ENCODE results near the gene ATP6V1G1. TPM values are rescaled to one million over a fixed set of nuclear protein-coding genes. Genes with fewer than 3 reads are reported as not detected.
"Not testable (repeated sequence)": the region's sequence is repeated elsewhere in the genome, so short reads cannot be mapped to it uniquely, and the experiment has no call there.

ATP6V1G1 gene
- total and polyA plus RNA-seq, 2 experiments from 2014 or later, result 127 to 222 TPM

DNA sequence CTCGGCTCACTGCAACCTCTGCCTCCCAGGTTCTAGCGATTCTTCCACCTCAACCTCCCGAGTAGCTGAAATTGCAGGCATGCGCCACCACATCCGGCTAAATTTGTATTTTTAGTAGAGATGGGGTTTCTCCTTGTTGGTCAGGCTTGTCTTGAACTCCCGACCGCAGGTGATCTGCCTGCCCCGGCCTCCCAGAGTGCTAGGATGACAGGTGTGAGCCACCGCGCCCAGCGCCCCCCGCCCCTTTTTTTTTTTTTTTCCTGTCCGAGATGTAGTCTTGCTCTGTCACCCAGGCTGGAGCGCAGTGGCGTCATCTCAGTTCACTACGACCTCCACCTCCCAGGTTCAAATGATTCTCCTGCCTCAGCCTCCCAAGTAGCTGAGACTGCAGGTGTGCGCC lies 6.6 kb downstream of the ATP6V1G1 start:
- Histone ChIP-seq H3K79me2 (ENCODE audit: insufficient read depth) (peaks cover 88% of the 10 kb centered on the region), H3K9me3 (ENCODE audit: low read depth) (no peaks in the 10 kb centered on the region), H3F3A (ENCODE audit: insufficient read depth) (peaks cover 19% of the 10 kb centered on the region; the same call in 1 of the 2 replicates), H3K4me1 (ENCODE audit: insufficient read depth) (peaks cover 22% of the 10 kb centered on the region), H3K27me3 (replicated peaks; ENCODE audit: insufficient read depth) (no peaks in the 10 kb centered on the region), H4K20me1 (ENCODE audit: insufficient read depth) (peaks cover 17% of the 10 kb centered on the region), H3K9me2 (ENCODE audit: insufficient read depth) (no peaks in the 10 kb centered on the region), H3K9ac (no peak overlapping the region), H3K4me2 (ENCODE audit: unreplicated experiment) (no peak overlapping the region), H3K27ac (no peak overlapping the region), H3K4me3 (no peak overlapping the region), H2AFZ (no peak overlapping the region), H3K36me3 (ENCODE audit: low read depth) (peaks cover 44% of the 10 kb centered on the region)
- in situ Hi-C loops (cut with MboI), result no loop called here
- DNase-seq, result no peak
- TF ChIP-seq EZH2phosphoT487 (IDR thresholded peaks at IDR 0.05; ENCODE audit: insufficient read depth, low read depth) (no peak), EZH2 (IDR thresholded peaks at IDR 0.05; ENCODE audit: insufficient read depth, poor library complexity, severe bottlenecking) (no peak)
- 89 to 96% methylated on average over 13 to 17 of the region's 17 CpGs for WGBS, 2 experiments (ENCODE audit: low coverage in 1 of 2, low lambda C conversion rate in 2 of 2, missing lambda C conversion rate in 2 of 2)

DNA sequence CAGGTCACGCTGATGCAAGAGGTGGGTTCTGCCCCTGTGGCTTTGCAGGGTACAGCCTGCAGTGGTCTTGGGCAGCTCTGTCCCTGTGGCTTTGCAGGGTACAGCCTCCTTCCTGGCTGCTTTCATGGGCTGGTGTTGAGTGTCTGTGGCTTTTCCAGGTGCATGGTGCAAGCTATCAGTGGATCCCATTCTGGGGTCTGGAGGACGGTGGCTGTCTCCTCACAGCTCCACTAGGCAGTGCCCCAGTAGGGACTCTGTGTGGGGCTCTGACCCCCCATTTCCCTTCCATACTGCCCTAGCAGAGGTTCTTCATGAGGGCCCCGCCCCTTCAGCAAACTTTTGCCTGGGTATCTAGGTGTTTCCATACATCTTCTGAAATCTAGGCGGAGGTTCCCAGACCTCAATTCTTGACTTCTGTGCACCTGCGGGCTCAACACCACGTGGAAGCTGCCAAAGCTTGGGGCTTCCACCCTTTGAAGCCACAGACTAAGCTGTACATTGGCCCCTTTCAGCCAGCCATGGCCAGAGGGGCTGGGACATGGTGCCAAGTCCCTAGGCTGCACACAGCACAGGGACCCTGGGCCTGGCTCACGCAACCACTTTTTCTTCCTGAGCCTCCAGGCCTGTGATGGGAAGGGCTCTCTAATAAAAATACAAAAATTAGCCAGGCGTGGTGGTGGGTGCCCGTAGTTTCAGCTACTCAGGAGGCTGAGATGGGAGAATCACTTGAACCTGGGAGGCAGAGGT lies 13.1 kb downstream of the ATP6V1G1 start:
- peaks cover 27% of the 10 kb centered on the region for H3F3A ChIP-seq (ENCODE audit: insufficient read depth)
- H3K4me3 ChIP-seq; in situ Hi-C loops (cut with MboI); H3K4me1 ChIP-seq (ENCODE audit: insufficient read depth); H3K9ac ChIP-seq; DNase-seq; H3K4me2 ChIP-seq (ENCODE audit: unreplicated experiment); H2AFZ ChIP-seq; H3K27me3 ChIP-seq (replicated peaks; ENCODE audit: insufficient read depth); H3K27ac ChIP-seq; H3K9me2 ChIP-seq (ENCODE audit: insufficient read depth); H4K20me1 ChIP-seq (ENCODE audit: insufficient read depth); H3K9me3 ChIP-seq (ENCODE audit: low read depth): not testable (repeated sequence)
- peaks cover 52% of the 10 kb centered on the region for H3K36me3 ChIP-seq (ENCODE audit: low read depth)
- H3K79me2 ChIP-seq (ENCODE audit: insufficient read depth), result peaks cover 22% of the 10 kb centered on the region
- 90 to 95% methylated on average over 9 of the region's 9 CpGs for WGBS, 2 experiments (ENCODE audit: low coverage in 1 of 2, low lambda C conversion rate in 2 of 2, missing lambda C conversion rate in 2 of 2)

DNA sequence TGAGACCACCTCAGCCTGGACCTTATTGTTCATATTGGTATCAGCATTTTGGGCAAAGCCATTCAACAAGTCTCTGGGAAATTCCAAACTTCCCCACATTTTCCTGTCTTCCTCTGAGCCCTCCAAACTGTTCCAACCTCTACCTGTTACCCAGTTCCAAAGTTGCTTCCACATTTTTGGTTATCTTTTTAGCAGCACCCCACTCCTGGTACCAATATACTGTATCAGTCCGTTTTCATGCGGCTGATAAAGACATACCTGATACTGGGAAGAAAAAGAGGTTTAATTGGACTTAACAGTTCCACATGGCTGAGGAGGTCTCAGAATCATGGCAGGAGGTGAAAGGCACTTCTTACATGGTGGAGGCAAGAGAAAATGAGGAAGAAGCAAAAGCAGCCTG lies 14.2 kb downstream of the ATP6V1G1 start:
- H2AFZ ChIP-seq; DNase-seq; H3K4me3 ChIP-seq; H3K27ac ChIP-seq; H3K4me1 ChIP-seq (ENCODE audit: insufficient read depth); H3K4me2 ChIP-seq (ENCODE audit: unreplicated experiment); H3K9ac ChIP-seq; H3K9me2 ChIP-seq (ENCODE audit: insufficient read depth); in situ Hi-C loops (cut with MboI); H4K20me1 ChIP-seq (ENCODE audit: insufficient read depth); H3K27me3 ChIP-seq (replicated peaks; ENCODE audit: insufficient read depth); H3K9me3 ChIP-seq (ENCODE audit: low read depth): not testable (repeated sequence)
- Histone ChIP-seq H3K79me2 (ENCODE audit: insufficient read depth) (peaks cover 11% of the 10 kb centered on the region), H3K36me3 (ENCODE audit: low read depth) (peaks cover 42% of the 10 kb centered on the region), H3F3A (ENCODE audit: insufficient read depth) (peaks cover 38% of the 10 kb centered on the region)
- WGBS, 2 experiments (ENCODE audit: low coverage in 1 of 2, low lambda C conversion rate in 2 of 2, missing lambda C conversion rate in 2 of 2), result 84 to 86% methylated on average over 2 of the region's 2 CpGs

DNA sequence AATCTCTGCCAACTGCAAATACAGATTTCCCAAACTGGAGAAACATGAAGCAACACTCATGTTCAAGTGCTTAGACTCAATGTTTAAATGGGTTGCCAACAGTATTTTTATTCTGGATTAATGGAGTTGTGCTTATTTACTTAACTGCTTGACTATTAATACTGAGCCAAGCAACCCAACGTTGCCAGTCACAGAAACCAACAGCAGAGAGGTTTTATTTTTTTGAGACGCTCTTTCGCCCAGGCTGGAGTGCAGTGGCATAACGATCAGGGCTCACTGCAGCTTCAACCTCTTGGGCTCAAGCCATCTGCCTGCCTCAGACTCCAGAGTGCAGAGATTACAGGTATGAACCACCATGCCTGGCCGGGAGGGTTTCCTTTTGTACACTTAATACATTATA lies 15.1 kb downstream of the ATP6V1G1 start:
- H3K9me2 ChIP-seq (ENCODE audit: insufficient read depth), result no peaks in the 10 kb centered on the region
- TF ChIP-seq EZH2phosphoT487 (IDR thresholded peaks at IDR 0.05; ENCODE audit: insufficient read depth, low read depth) (no peak), EZH2 (IDR thresholded peaks at IDR 0.05; ENCODE audit: insufficient read depth, poor library complexity, severe bottlenecking) (no peak)
- in situ Hi-C loops (cut with MboI), result no loop called here

DNA sequence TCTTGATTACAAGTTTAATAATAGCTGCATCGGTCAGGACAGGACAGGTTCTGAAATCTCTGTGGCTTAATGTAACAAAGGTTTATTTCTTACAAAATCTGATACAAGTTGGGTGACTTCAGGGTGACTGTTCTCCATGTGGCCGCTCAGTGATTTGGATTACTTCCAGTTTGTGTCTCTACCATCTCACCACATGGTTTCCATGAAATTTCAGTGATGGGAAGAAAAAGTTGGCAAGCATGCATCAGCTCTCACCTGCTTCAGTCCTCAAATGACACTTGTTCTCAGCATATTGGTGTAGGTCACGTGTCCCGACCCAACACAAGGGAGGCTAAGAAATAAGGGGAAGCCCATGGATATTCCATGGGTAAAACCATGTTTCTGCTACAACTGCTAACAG lies 15.7 kb downstream of the ATP6V1G1 start:
- H3K4me3 ChIP-seq, result no peak overlapping the region
- H3F3A ChIP-seq (ENCODE audit: insufficient read depth), result peaks cover 47% of the 10 kb centered on the region
- H3K9me3 ChIP-seq (ENCODE audit: low read depth), result no peaks in the 10 kb centered on the region
- H3K79me2 ChIP-seq (ENCODE audit: insufficient read depth), result no peaks in the 10 kb centered on the region; the same call in 1 of the 2 replicates
- no peaks in the 10 kb centered on the region for H3K9me2 ChIP-seq (ENCODE audit: insufficient read depth)
- peaks cover 15% of the 10 kb centered on the region for H3K4me1 ChIP-seq (ENCODE audit: insufficient read depth)
- no peak overlapping the region for H2AFZ ChIP-seq
- 42 to 53% methylated on average over 4 of the region's 4 CpGs for WGBS, 2 experiments (ENCODE audit: low coverage in 1 of 2, low lambda C conversion rate in 2 of 2, missing lambda C conversion rate in 2 of 2)
- H4K20me1 ChIP-seq (ENCODE audit: insufficient read depth), result no peaks in the 10 kb centered on the region
- peak; percentile 22 for DNase-seq
- no peak overlapping the region for H3K4me2 ChIP-seq (ENCODE audit: unreplicated experiment)
- H3K27me3 ChIP-seq (replicated peaks; ENCODE audit: insufficient read depth), result no peaks in the 10 kb centered on the region
- H3K36me3 ChIP-seq (ENCODE audit: low read depth), result peaks cover 31% of the 10 kb centered on the region
- in situ Hi-C loops (cut with MboI), result no loop called here
- H3K9ac ChIP-seq, result no peak overlapping the region
- TF ChIP-seq EZH2 (IDR thresholded peaks at IDR 0.05; ENCODE audit: insufficient read depth, poor library complexity, severe bottlenecking), result no peak
- TF ChIP-seq EZH2phosphoT487 (IDR thresholded peaks at IDR 0.05; ENCODE audit: insufficient read depth, low read depth), result no peak
- H3K27ac ChIP-seq, result no peak overlapping the region

More for the DNA sequence above, 15.1 kb downstream of the ATP6V1G1 start:
- no peak for DNase-seq
- H4K20me1 ChIP-seq (ENCODE audit: insufficient read depth), result no peaks in the 10 kb centered on the region
- peaks cover 46% of the 10 kb centered on the region for H3F3A ChIP-seq (ENCODE audit: insufficient read depth)
- peaks cover 5% of the 10 kb centered on the region for H3K79me2 ChIP-seq (ENCODE audit: insufficient read depth)
- no peaks in the 10 kb centered on the region for H3K9me3 ChIP-seq (ENCODE audit: low read depth)
- WGBS, 2 experiments (ENCODE audit: low coverage in 1 of 2, low lambda C conversion rate in 2 of 2, missing lambda C conversion rate in 2 of 2), result 97 to 98% methylated on average over 5 of the region's 5 CpGs
- no peak overlapping the region for H3K4me2 ChIP-seq (ENCODE audit: unreplicated experiment)
- no peak overlapping the region for H2AFZ ChIP-seq
- H3K4me1 ChIP-seq (ENCODE audit: insufficient read depth), result peaks cover 15% of the 10 kb centered on the region
- H3K9ac ChIP-seq, result no peak overlapping the region
- H3K4me3 ChIP-seq, result no peak overlapping the region
- H3K27me3 ChIP-seq (replicated peaks; ENCODE audit: insufficient read depth), result no peaks in the 10 kb centered on the region
- H3K27ac ChIP-seq, result no peak overlapping the region
- peaks cover 37% of the 10 kb centered on the region for H3K36me3 ChIP-seq (ENCODE audit: low read depth)

Data from GM23248 (cell line).